Central memory CD8-positive, alpha-beta T cell (primary cell): ENCODE results near the gene AP2M1.

Experiments used
- ATAC-seq: fragments of 150-1000 bp; cut with Tn5 transposase; replicated peaks from 2 replicates; pipeline ENCODE4 v1.10.0; 2022; ENCODE audit warnings: mild to moderate bottlenecking, moderate FRiP score, moderate number of reproducible peaks; ENCODE audit not compliant: poor library complexity, severe bottlenecking; ENCODE audit errors: extremely low read depth
- DNase-seq, 2 donors: peaks; one replicate each; pipeline ENCODE4 v3.0.0; 2021; ENCODE audit warnings: low spot score in 2 of 2
- H3K27ac Mint-ChIP-seq: one replicate; pipeline ENCODE4 v1.8.0; 2022; ENCODE audit warnings: low read depth, mild to moderate bottlenecking, moderate library complexity, mixed read lengths
- H3K27me3 Mint-ChIP-seq: one replicate; pipeline ENCODE4 v1.8.0; 2022; ENCODE audit warnings: mixed read lengths
- H3K36me3 Mint-ChIP-seq: one replicate; pipeline ENCODE4 v1.8.0; 2022; ENCODE audit warnings: mild to moderate bottlenecking, moderate library complexity, mixed read lengths; ENCODE audit not compliant: insufficient read depth
- H3K4me1 Mint-ChIP-seq: one replicate; pipeline ENCODE4 v1.8.0; 2022; ENCODE audit warnings: mixed read lengths
- H3K4me3 Mint-ChIP-seq: one replicate; pipeline ENCODE4 v1.8.0; 2022; ENCODE audit warnings: mild to moderate bottlenecking, moderate library complexity, mixed read lengths
- H3K9me3 Mint-ChIP-seq: one replicate; pipeline ENCODE4 v1.8.0; 2022; ENCODE audit warnings: mixed read lengths

The AP2M1 gene

DNA sequence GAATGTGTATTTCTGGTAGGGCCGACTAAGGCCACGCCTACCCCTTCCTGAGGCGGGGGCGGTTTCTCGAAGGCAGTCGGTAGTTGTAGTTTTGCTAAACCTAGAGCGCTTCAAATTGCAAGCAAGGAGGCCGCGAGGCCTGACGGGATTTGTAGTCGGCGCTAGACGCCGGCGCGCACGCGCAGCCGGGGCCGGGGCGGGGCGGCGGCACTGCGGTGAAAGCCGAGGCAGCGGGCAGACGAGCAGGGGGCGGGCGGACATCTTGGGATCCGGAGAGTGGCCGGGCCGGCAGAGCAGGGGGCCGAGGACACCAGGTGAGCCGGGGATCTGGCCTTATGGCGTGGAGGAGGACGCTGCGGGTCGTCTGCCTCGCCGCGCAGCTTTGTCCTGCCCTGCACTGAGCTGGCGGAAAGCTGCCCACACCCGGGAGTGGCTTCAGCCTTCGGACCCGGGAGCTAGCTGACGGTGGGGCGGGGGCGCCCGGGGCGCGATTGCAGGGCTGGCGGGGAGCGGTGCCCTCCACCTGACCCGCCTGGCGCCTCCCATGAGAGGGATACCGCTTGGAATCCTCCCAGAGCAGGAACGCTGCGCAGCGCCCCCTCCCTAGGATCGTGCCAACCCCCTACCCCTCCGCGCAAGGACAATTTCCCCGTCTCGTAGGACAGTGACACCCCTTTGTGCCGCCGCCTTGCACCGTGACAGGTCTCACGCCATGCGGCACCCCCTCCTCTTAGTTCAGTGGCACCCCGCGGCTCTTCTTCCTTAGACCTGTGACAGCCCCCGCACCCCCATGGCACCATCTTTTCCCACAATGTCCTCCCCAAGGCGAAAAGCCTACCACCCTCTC lies at the start of gene AP2M1:
AP2M1 (plus strand) TSS at position 210 of the 847 bp plus-strand sequence. CDS start 2,139 bp downstream, outside the sequence.
- peak within 1 kb of the TSS; percentile 94 for H3K27ac Mint-ChIP-seq
- H3K9me3 Mint-ChIP-seq, result no peaks in the 10 kb centered on the region
- H3K4me3 Mint-ChIP-seq, result peak within 1 kb of the TSS; percentile 93
- DNase-seq (peak; percentile 96 to 98), ATAC-seq (peak; percentile 100)
- H3K36me3 Mint-ChIP-seq, result peaks cover 22% of the 10 kb centered on the region
- H3K27me3 Mint-ChIP-seq, result no peaks in the 10 kb centered on the region
- peaks cover 25% of the 10 kb centered on the region for H3K4me1 Mint-ChIP-seq

DNA sequence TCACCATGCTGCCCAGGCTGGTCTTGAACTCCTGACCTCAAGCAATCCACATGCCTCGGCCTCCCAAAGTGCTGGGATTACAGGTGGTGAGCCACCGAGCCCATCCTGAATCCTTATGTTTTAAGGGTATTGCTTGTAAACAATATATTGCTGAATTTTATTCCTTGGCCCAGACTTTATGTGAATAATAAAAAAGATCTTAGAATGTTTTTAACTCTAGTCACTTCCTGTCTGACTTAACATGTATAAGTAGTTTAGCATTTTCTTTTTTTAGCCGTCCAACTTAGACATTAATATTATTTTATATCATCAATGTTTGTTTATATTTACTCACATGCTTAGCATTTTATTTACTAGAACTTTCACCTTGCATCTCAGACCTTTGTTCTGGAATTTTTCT lies 48.6 kb upstream of the AP2M1 start:
- Mint-ChIP-seq H3K4me3 (no peak overlapping the region), H3K27ac (no peak overlapping the region), H3K36me3 (peaks cover 2% of the 10 kb centered on the region), H3K4me1 (no peaks in the 10 kb centered on the region), H3K27me3 (no peaks in the 10 kb centered on the region), H3K9me3 (no peaks in the 10 kb centered on the region)
- no peak for DNase-seq
- no peak for ATAC-seq

DNA sequence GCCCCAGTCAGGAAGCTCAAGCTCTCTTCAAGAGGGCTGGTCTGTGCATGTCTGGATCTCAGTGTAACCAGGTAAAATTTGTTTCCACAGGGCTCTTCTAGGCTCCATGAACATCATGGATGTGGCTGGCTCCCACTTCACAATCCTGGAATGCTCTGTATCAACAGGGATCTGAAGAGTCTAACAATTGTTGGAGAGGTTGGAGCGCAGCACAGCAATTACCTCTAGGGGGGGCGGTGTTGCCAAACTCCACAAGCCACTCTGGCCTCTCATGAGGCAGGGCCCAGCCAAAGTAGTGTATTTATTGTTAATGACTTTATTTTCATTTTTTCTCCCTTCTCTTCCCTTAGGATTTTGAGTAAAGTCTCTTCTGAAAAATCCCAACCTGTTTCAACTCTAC lies 45.6 kb upstream of the AP2M1 start:
- no peaks in the 10 kb centered on the region for H3K9me3 Mint-ChIP-seq
- DNase-seq (no peak), ATAC-seq (no peak)
- H3K4me3 Mint-ChIP-seq, result no peak overlapping the region
- no peaks in the 10 kb centered on the region for H3K27me3 Mint-ChIP-seq
- no peaks in the 10 kb centered on the region for H3K36me3 Mint-ChIP-seq
- H3K27ac Mint-ChIP-seq, result no peak overlapping the region
- peaks cover 4% of the 10 kb centered on the region for H3K4me1 Mint-ChIP-seq

DNA sequence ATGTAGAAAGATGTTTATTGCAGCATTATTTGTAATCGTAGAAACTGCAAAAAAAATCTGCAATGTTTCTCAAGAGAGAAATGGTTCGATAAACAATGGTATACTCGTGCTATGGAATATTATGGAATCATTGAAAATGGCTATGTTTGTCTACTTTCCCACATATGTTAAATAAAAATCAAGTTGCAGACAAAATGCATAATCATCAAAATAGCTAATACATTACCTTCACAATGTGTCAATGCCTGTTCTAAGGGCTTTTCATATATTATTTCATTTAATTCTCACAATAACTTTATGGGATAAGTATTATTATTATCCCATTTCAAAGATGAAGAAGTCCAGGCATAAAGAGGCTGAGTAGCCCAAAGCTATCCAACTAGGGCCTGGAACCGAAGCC lies 41.7 kb upstream of the AP2M1 start:
- H3K4me3 Mint-ChIP-seq, result peak overlapping the region; percentile 94
- DNase-seq (no peak), ATAC-seq (no peak)
- H3K36me3 Mint-ChIP-seq, result peaks cover 13% of the 10 kb centered on the region
- peaks cover 43% of the 10 kb centered on the region for H3K4me1 Mint-ChIP-seq
- no peaks in the 10 kb centered on the region for H3K9me3 Mint-ChIP-seq
- H3K27me3 Mint-ChIP-seq, result no peaks in the 10 kb centered on the region
- H3K27ac Mint-ChIP-seq, result no peak overlapping the region

DNA sequence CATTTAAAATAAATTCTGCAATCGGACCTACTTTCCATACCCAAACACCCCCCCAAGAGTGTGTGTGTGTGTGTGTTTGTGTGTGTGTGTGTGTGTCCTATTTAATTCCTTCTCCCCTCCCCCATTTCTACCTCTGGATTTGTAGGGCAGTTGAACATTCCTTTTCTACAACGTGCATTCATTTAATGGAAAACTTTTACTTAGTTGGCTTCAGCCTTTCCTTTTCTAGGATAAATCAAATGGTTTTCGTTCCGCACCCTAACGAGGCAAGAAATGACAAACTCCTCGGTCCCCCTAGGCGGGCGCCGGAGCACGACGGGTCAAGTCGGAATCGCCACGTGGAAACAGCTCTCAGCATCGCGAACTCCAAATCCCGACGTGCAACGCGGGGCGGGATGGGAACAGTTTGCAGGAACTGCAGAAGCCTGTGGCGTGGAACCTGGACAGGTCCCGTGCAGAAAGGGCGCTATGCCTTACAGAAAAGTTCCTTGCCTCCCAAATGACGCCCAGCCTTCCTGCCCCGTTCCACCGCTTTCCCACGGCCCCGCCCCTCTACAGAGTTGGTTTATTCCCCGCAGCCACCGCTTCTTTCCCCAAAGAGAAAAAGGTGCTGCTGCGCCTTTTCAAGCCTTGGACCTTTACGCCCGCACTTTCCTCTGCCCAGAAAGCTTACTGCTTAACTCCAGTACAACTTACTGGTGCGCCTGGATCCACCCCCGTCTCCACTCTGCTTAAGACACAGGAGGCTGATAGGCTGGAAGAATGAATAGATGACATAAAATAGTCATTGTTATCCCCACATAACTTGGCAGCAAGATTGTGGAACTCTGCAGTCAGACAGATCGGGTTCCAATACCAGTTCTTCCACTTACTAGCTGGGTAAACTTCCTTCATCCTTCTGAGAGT lies 40.6 kb upstream of the AP2M1 start:
- DNase-seq (no peak), ATAC-seq (peak; percentile 25)
- peaks cover 15% of the 10 kb centered on the region for H3K36me3 Mint-ChIP-seq

DNA sequence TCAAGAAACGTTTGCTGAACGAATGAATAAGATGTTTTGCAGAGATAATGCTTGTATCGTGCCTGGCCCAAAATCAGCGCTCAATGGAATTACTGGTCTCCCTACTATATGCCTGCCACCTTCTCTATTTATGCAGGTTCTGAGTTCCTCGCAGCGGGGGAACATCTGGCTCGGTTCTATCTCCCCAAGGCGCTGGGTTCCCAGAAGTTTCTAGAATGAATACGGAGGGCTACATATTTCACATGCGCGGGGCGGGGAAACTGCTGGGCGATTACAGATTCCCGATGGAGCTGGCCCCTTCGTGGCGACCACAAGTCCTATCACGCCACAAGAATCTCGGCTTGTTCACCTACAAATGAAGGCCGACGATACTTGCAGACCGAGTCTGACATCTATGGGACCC lies 39.9 kb upstream of the AP2M1 start:
- Mint-ChIP-seq H3K36me3 (peaks cover 16% of the 10 kb centered on the region), H3K4me1 (peaks cover 44% of the 10 kb centered on the region), H3K27ac (peak overlapping the region; percentile 92), H3K4me3 (peak overlapping the region; percentile 94), H3K9me3 (no peaks in the 10 kb centered on the region), H3K27me3 (no peaks in the 10 kb centered on the region)
- peak; percentile 29 for ATAC-seq
- no peak for DNase-seq

More for the DNA sequence above, 40.6 kb upstream of the AP2M1 start:
- peaks cover 44% of the 10 kb centered on the region for H3K4me1 Mint-ChIP-seq
- peak overlapping the region; percentile 94 for H3K4me3 Mint-ChIP-seq
- H3K27ac Mint-ChIP-seq, result peak overlapping the region; percentile 92
- H3K9me3 Mint-ChIP-seq, result no peaks in the 10 kb centered on the region
- no peaks in the 10 kb centered on the region for H3K27me3 Mint-ChIP-seq

DNA sequence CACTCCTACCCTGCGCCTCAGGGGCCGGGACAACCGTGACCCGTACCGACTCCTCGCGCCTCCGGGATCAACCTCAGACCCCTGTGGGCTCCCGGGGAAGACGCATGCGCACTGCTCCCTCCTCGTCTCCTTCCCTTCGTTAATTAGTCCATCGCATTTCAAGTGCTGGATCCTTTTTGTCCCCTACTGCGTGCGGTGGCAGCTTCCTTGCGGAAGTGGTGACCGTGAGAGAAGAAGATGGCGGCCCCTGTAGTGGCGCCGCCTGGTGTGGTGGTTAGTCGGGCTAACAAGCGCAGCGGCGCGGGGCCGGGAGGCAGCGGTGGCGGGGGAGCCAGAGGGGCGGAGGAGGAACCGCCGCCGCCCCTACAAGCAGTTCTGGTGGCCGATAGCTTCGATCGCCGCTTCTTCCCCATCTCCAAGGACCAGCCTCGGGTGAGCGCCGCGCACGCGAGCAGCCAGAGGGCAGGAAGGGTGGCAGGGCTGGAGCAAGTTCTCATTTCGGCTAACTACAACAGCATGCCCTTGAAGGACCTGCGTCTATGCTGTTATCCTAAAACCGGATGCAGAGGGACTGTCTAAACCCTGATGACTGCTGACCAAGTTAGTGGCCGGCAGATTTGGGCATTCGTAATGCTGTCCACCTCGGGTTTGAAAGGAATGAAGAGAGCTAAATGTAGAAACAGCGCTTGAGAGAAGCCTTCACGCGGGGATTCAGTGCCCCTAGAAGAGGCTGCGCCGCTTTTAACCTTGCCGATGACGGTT lies 39.3 kb upstream of the AP2M1 start, which contains the start of gene EIF2B5:
EIF2B5 (plus strand) TSS at position 210 of the 762 bp plus-strand sequence; CDS start at position 238, 28 bp downstream.
- DNase-seq (peak; percentile 64 to 71), ATAC-seq (peak; percentile 89)
- Mint-ChIP-seq H3K9me3 (no peaks in the 10 kb centered on the region), H3K27ac (peak within 1 kb of the TSS; percentile 92), H3K4me3 (peak within 1 kb of the TSS; percentile 94), H3K27me3 (no peaks in the 10 kb centered on the region), H3K36me3 (peaks cover 21% of the 10 kb centered on the region), H3K4me1 (peaks cover 44% of the 10 kb centered on the region)

DNA sequence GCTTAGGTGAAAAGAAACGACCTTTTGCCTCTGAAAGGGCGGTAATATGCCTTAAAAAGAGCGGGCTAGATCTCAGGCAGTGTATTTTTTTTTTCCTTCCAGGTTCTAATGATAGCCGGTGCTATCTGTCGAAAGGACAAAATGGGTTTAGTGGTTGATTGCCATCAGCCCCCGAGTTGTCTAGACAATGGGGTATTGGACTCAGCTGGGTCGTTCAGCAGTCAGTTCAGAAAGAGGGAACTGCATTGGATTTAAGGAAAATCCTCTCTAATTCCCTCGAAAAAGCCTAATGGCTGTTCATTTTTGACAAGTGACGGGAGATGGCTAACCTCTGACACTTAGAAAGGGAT lies 38.8 kb upstream of the AP2M1 start:
- H3K4me1 Mint-ChIP-seq, result peaks cover 44% of the 10 kb centered on the region
- H3K36me3 Mint-ChIP-seq, result peaks cover 21% of the 10 kb centered on the region
- ATAC-seq, result no peak
- no peaks in the 10 kb centered on the region for H3K27me3 Mint-ChIP-seq
- peak overlapping the region; percentile 92 for H3K27ac Mint-ChIP-seq
- H3K4me3 Mint-ChIP-seq, result peak overlapping the region; percentile 94
- no peaks in the 10 kb centered on the region for H3K9me3 Mint-ChIP-seq
- no peak for DNase-seq

DNA sequence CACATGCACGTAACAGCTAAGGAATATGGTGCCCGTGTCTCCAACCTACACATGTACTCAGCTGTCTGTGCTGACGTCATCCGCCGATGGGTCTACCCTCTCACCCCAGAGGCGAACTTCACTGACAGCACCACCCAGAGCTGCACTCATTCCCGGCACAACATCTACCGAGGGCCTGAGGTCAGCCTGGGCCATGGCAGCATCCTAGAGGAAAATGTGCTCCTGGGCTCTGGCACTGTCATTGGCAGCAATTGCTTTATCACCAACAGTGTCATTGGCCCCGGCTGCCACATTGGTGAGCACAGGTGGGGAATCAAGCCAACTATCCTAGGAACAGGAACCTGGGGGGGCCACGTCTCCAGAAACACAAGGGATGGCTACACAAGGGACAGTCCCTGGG lies 34.2 kb upstream of the AP2M1 start:
- ATAC-seq (no peak), DNase-seq (no peak)
- Mint-ChIP-seq H3K27me3 (no peaks in the 10 kb centered on the region), H3K4me3 (no peak overlapping the region), H3K4me1 (peaks cover 26% of the 10 kb centered on the region), H3K9me3 (no peaks in the 10 kb centered on the region), H3K36me3 (peaks cover 31% of the 10 kb centered on the region), H3K27ac (no peak overlapping the region)

DNA sequence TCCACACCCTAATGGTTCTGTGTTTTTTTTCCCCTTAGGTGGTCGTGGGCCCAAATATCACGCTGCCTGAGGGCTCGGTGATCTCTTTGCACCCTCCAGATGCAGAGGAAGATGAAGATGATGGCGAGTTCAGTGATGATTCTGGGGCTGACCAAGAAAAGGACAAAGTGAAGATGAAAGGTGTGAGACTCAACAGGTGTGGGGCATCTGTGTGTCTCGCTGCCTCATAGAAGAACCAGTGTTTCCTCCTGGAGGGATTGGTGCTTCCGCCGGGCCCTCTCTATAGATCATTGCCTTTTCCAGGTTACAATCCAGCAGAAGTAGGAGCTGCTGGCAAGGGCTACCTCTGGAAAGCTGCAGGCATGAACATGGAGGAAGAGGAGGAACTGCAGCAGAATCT lies 32.5 kb upstream of the AP2M1 start:
- ATAC-seq, result no peak
- no peak for DNase-seq
- H3K36me3 Mint-ChIP-seq, result peaks cover 31% of the 10 kb centered on the region
- no peak overlapping the region for H3K27ac Mint-ChIP-seq
- no peaks in the 10 kb centered on the region for H3K27me3 Mint-ChIP-seq
- peaks cover 8% of the 10 kb centered on the region for H3K4me1 Mint-ChIP-seq
- no peaks in the 10 kb centered on the region for H3K9me3 Mint-ChIP-seq
- no peak overlapping the region for H3K4me3 Mint-ChIP-seq

DNA sequence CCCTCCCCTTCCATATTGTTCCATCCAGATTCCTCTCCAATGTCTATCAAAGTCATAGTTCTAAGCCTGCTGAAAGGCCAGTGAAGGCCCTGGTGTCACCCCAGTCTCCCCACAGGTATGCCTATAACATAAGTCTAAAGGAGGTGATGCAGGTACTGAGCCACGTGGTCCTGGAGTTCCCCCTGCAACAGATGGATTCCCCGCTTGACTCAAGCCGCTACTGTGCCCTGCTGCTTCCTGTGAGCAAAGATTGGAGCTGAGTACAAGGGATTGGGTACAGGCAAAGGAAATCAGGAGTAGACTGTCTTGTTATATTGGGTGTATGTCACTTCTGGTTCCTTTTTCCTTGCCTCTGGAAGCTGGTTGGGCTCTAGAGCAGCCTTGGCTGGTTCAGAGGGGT lies 31.3 kb upstream of the AP2M1 start:
- H3K9me3 Mint-ChIP-seq, result no peaks in the 10 kb centered on the region
- no peaks in the 10 kb centered on the region for H3K4me1 Mint-ChIP-seq
- H3K27ac Mint-ChIP-seq, result no peak overlapping the region
- ATAC-seq (no peak), DNase-seq (no peak)
- no peak overlapping the region for H3K4me3 Mint-ChIP-seq
- peaks cover 26% of the 10 kb centered on the region for H3K36me3 Mint-ChIP-seq
- no peaks in the 10 kb centered on the region for H3K27me3 Mint-ChIP-seq

DNA sequence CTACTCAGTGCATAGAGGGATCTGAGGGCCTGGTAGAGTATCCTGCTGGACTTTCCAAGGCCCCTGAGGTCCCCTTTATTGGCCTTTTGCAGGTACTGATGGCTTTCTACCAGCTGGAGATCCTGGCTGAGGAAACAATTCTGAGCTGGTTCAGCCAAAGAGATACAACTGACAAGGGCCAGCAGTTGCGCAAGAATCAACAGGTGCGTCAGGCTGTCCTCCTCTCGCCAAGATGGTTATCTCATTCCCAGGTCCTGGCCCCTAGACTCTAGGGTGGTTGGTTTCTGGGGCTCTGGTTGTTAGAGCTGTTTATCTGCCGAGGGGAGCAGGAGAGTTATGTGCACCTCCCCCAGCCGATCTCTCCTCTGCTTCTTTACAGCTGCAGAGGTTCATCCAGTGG lies 30.1 kb upstream of the AP2M1 start:
- Mint-ChIP-seq H3K9me3 (no peaks in the 10 kb centered on the region), H3K4me1 (no peaks in the 10 kb centered on the region), H3K27me3 (no peaks in the 10 kb centered on the region), H3K4me3 (no peak overlapping the region), H3K27ac (no peak overlapping the region), H3K36me3 (peaks cover 24% of the 10 kb centered on the region)
- DNase-seq (no peak), ATAC-seq (no peak)
